MCF 10A (cell line): Measurements from ENCODE around the gene CPZ. TPM values are rescaled to one million over a fixed set of nuclear protein-coding genes. Genes with fewer than 3 reads are reported as not detected.

Experiments
- BruUV-seq: library from RNA; stranded (reverse); fragments of 400-500 nt; replicated peaks from 2 replicates; lab custom pipeline; 2021; lab: Mats Ljungman, UMichigan
- CTCF ChIA-PET: fragments of 300-600 bp; sonication (Branson Sonifier 250); formaldehyde crosslinking; extraction: SDS; loops from one replicate; lab custom pipeline; 2021; ENCODE audit warnings: antibody characterized with exemption, inconsistent platforms; lab: Yijun Ruan, JAX
- POLR2A ChIA-PET: fragments of 300-600, 350-650 bp; sonication (Branson Sonifier 250); formaldehyde crosslinking; extraction: SDS; loops from one replicate; lab custom pipeline; 2020; ENCODE audit warnings: antibody characterized with exemption, inconsistent platforms; lab: Yijun Ruan, JAX
- DNase-seq: peaks from one replicate; pipeline ENCODE4 v3.0.0-alpha.2; 2018; ENCODE audit not compliant: unreplicated experiment
- H3K27ac Mint-ChIP-seq: one replicate; pipeline ENCODE4 v1.8.0; 2022; ENCODE audit warnings: mild to moderate bottlenecking, low read depth, mixed read lengths; ENCODE audit not compliant: unreplicated experiment
- H3K27me3 Mint-ChIP-seq: one replicate; pipeline ENCODE4 v1.8.0; 2022; ENCODE audit warnings: mixed read lengths; ENCODE audit not compliant: insufficient read depth, unreplicated experiment
- H3K36me3 Mint-ChIP-seq: one replicate; pipeline ENCODE4 v1.8.0; 2022; ENCODE audit warnings: mild to moderate bottlenecking, moderate library complexity, mixed read lengths; ENCODE audit not compliant: insufficient read depth, unreplicated experiment
- H3K4me1 Mint-ChIP-seq: one replicate; pipeline ENCODE4 v1.8.0; 2022; ENCODE audit warnings: mixed read lengths; ENCODE audit not compliant: insufficient read depth, unreplicated experiment
- H3K4me3 Mint-ChIP-seq: one replicate; pipeline ENCODE4 v1.8.0; 2022; ENCODE audit warnings: mild to moderate bottlenecking, moderate library complexity, mixed read lengths; ENCODE audit not compliant: unreplicated experiment
- H3K9me3 Mint-ChIP-seq: one replicate; pipeline ENCODE4 v1.8.0; 2022; ENCODE audit warnings: mixed read lengths; ENCODE audit not compliant: unreplicated experiment
- CTCF ChIP-seq: fragments of 200-600 bp; IDR thresholded peaks from one replicate; pipeline ENCODE4 v1.8.0; 2022; ENCODE audit warnings: antibody characterized with exemption, mild to moderate bottlenecking; ENCODE audit not compliant: unreplicated experiment
- intact Hi-C: fragments of 100-400 bp; cut with micrococcal nuclease; formaldehyde crosslinking; loops from 2 replicates; pipeline ENCODE4 v1.14.1; 2022
- total RNA-seq: library from RNA; stranded (reverse); gene quantifications from 2 replicates; pipeline ENCODE4 v1.2.3, GENCODE V29; 2022

The CPZ gene
- total RNA-seq, 1 experiment from 2014 or later: not detected

GRCh38 chr4:8544282-8544681 lies 48.3 kb upstream of the CPZ start:
- POLR2A ChIA-PET: interaction anchor here (0.6 kb wide), 2 partner anchors 44 to 445 kb away, joined by 3 read pairs; no protein-coding TSS in a partner anchor
- Mint-ChIP-seq H3K4me3 (no peak overlapping the region), H3K36me3 (no peaks in the 10 kb centered on the region), H3K4me1 (peaks cover 6% of the 10 kb centered on the region), H3K9me3 (no peaks in the 10 kb centered on the region), H3K27ac (no peak overlapping the region), H3K27me3 (no peaks in the 10 kb centered on the region)
- no TSS peak for BruUV-seq
- CTCF ChIA-PET: no interaction called here
- DNase-seq: no peak
- no peak for TF ChIP-seq CTCF
- intact Hi-C loops: no loop called here

DNA sequence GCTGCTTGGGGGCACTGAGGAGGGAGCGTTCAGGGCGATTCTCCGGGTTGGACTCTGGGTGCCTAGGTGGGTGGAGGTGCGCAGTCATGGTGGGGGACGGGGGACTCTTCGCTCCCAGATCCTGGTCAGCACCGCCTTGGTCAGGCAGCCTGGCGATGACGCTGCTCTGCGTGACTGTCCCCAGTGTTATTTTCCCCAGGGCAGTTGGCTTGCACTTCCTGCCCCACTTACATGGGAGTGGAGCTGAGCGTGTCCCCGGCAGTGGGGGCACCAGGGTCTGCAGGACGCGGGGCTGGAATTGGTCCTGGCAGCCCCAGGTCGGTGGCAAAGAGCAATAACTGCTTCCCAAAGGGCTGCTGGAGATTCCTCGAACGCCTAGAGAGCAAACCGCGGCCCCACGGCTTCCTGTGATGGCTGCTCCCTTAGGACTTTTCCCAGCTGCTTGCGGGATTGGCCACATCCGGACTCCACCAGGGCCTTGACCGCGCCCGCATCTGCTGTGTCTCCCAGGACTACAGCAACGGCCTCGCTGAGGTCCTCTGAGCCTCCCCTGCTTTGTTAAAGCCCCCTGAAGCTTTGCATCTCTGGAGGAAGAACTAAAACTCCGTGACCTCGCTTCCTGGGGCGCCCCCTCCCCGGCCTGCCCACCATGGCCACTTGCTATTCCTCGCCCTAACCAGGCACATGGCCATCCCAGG lies 47.7 kb upstream of the CPZ start:
- intact Hi-C loops: no loop called here
- DNase-seq: no peak
- BruUV-seq: no TSS peak
- TF ChIP-seq CTCF: no peak
- H3K36me3 Mint-ChIP-seq: no peaks in the 10 kb centered on the region
- no peak overlapping the region for H3K4me3 Mint-ChIP-seq
- H3K4me1 Mint-ChIP-seq: peaks cover 6% of the 10 kb centered on the region
- no peak overlapping the region for H3K27ac Mint-ChIP-seq
- ChIA-PET CTCF (no interaction called here), POLR2A (no interaction called here)
- no peaks in the 10 kb centered on the region for H3K27me3 Mint-ChIP-seq
- H3K9me3 Mint-ChIP-seq: no peaks in the 10 kb centered on the region

DNA sequence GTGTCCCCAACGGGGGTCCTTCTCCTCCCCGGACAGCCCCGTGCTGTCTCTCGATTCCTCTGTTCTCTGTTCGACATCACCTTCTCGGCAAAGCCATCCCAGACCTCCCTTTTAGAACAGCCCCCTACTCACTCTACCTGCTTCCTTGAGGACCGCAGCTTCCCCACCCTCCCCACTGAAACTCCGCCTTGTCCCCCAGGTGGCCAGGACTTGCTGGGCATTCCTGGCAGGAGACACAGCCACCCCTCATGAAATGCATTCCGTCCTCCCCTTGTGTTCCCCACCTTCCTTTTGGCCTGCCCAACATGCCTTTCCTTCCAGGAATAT lies 47.2 kb upstream of the CPZ start:
- Mint-ChIP-seq H3K36me3 (no peaks in the 10 kb centered on the region), H3K4me3 (no peak overlapping the region), H3K27ac (no peak overlapping the region), H3K4me1 (peaks cover 6% of the 10 kb centered on the region), H3K9me3 (no peaks in the 10 kb centered on the region), H3K27me3 (no peaks in the 10 kb centered on the region)
- no peak for TF ChIP-seq CTCF
- DNase-seq: no peak
- ChIA-PET POLR2A (no interaction called here), CTCF (no interaction called here)
- BruUV-seq: no TSS peak
- intact Hi-C loops: no loop called here

GRCh38 chr4:8546766-8547107 lies 45.8 kb upstream of the CPZ start:
- Mint-ChIP-seq H3K4me3 (no peak overlapping the region), H3K36me3 (no peaks in the 10 kb centered on the region), H3K27me3 (no peaks in the 10 kb centered on the region), H3K27ac (no peak overlapping the region), H3K9me3 (no peaks in the 10 kb centered on the region), H3K4me1 (peaks cover 6% of the 10 kb centered on the region)
- no peak for DNase-seq
- no TSS peak for BruUV-seq
- TF ChIP-seq CTCF: no peak
- ChIA-PET POLR2A (no interaction called here), CTCF (interaction anchor here (0.7 to 1.3 kb wide), 5 partner anchors 9 to 139 kb away, joined by 3 to 8 read pairs (median 3); no protein-coding TSS in a partner anchor)
- intact Hi-C loops: loop anchor here (1.0 to 2.0 kb wide), 2 partner anchors 8 to 78 kb away; no protein-coding TSS in a partner anchor
